Stimulated activated CD4-positive, alpha-beta T cell treated with anti-CD3 and anti-CD28 coated beads, Interleukin-4, amount 100 ng/mL, for 48 hours (primary cell): ENCODE results near the gene SNX14.
"Not testable (repeated sequence)": the region's sequence is repeated elsewhere in the genome, so short reads cannot be mapped to it uniquely, and the experiment has no call there.

Experiments
- DNase-seq, 2 donors: peaks; one replicate each; pipeline ENCODE4 v3.0.0-alpha.2; 2020; ENCODE audit warnings: low read depth in 2 of 2

The SNX14 gene

DNA sequence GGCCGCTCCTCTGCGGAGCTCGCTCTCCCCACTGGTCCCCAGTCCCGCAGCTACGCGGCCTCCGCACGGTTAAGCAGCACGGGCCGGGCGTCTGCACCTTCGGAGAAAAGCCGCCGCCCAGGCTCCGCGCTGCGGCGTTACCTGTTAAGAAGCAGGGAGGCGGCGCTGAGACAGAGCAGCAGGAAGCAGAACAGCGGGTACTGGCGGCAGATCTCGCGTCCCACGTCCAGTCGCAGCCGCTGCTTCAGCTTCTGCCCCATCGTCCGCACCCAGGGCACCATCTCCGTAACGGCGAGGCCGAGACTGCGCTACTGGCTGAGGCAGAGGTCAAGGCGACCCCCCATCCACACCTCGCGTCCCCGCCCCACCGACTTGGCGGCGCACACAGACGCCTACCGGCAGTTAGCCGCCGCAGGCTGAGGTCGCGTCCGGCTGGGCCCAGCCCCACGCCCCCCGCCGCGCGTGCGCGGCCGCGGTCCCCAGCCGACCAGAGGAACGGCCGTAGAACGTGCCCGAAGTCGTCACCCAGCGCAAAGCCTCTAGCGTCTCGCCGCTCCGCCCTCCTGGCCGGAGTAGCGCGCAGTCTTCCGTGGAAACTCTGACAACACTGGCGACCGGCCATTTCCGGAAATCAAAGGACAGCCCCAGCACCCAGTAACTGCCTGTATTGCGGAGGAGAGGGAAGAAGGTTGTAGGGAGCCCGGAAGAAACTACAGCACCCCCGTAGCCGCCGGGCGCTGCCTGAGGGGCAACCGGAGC lies at the start of gene SNX14:
Gene SNX14 (minus strand): TSS at position 421 of the 759 bp plus-strand sequence. CDS start 140 bp downstream, at position 281.
- DNase-seq: peak; percentile 59 to 76

- peak; percentile 96 to 97 for DNase-seq
Measured at GRCh38 chr6:85642774-85643536, 49.3 kb upstream of the SNX14 start, which contains the start of gene SYNCRIP. Gene SYNCRIP (minus strand): TSS chr6:85642886. CDS start chr6:85641439, 1,447 bp downstream.

GRCh38 chr6:85641897-85642773 lies 48.5 kb upstream of the SNX14 start:
- DNase-seq: peak; percentile 25 to 42

DNA sequence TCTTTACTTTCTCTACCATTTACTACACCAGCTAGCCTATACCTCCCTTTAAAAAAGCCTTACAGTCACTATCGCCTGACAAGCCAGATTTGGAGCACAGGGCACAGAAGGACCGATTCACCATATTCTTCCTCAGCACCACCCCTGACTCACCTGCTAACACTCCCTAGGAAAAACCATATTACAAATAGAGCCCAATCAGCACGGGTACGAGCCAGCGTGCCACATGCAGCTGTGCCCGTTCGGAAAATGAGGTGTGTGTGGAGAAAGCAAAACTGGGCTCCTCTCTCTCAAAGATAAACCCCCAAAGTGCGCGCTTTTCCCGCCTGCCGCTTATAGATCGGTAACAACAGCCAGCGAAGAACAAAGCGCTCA lies 47.9 kb upstream of the SNX14 start:
- DNase-seq: peak in 1 of 2 donors; percentile 27

- DNase-seq: no peak
Measured at GRCh38 chr6:85640821-85641220, 47.2 kb upstream of the SNX14 start.

DNA sequence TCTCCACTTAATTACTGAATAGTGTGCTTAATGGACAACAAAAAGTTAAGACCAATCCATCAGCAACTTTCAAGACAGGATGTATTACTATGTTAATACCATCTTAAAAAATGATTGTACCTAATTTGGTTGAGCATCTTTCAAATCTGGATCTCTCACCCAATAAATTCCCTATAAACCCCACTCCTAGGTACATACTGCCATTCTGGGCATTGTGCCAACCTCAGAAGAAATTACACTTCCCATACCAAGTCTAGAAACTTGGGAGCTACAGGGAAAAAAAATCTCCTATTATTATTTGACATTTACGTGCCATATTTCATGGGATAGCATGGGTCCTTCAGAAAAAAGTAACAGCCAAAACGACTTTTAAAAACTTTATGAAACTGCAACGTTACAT lies 43.9 kb upstream of the SNX14 start:
- no peak for DNase-seq

DNA sequence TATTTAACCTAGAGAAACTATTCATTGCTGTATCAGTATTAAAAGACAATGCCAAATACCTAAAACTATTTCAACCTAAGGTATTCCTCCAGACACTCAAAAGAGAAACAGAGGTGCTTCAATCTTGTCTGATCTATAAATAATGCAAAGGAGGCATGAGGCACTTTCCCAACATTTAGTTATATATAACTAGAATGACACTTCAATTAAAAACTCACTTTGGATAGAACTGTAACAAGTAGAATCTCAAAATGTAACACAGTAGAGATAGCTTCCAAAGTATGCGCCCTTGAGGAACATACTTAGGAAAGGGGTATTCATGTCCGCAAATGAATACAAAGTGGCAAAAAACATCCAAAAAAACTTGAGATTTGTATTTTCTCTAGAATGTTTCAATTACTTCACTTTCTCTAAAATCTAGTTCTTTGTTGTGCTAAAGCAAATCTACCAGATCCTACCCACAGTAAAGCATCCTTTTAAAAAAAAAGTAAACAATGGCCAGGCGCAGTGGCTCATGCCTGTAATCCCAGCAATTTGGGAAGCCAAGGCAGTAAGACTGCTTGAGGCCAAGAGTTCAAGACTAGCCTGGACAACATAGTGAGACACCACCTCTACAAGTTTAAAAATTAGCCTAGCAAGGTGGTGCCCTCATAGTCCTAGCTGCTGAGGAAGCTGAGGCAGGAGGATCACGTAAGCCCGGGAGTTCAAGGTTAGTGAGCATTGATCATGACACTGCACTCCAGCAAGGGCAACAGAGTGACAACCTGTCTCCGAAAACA lies 38.7 kb upstream of the SNX14 start:
- no peak for DNase-seq

GRCh38 chr6:85631117-85631516 lies 37.5 kb upstream of the SNX14 start:
- DNase-seq: not testable (repeated sequence)

GRCh38 chr6:85628353-85628752 lies 34.7 kb upstream of the SNX14 start:
- no peak for DNase-seq

DNA sequence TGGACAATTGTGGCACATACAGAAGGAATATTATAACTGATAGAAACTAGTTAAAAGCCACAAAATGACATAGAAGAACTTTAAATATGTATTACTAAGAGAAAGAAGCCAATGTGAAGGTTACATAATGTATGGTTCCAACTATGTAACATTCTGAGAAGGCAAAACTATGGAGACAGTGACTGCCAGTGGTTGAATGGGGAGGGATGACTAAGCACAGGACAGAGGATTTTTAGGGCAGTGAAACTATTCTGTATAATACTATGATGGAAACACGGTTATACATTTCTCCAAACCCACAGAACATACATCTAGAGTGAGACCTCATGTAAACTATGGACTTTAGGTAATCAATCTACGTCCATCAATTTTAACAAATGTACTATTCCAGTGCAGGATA lies 26.6 kb upstream of the SNX14 start:
- no peak for DNase-seq

- DNase-seq: no peak
Measured at GRCh38 chr6:85614780-85615179, 21.1 kb upstream of the SNX14 start.

- no peak for DNase-seq
Measured at GRCh38 chr6:85612690-85613474, 19.2 kb upstream of the SNX14 start.

GRCh38 chr6:85610182-85610895 lies 16.7 kb upstream of the SNX14 start:
- no peak for DNase-seq

DNA sequence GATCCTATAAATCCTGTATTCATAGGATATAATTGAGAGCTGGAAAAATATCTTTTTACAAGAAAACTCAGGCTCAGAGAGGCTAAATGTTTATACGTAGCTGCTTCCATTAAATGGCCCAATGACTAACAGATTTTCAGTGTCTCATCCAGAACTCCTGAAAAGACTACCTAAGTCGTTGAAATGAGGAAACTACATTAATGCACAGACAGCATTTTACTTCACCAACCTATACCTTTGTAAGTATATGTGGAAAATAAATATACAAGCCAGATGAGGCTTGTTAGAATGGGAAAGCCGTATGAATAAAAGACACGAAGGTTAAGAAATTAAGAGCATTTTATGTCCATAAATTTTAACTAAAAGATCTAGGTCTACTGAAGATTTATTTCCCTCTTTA lies 8.4 kb upstream of the SNX14 start:
- DNase-seq: no peak

DNA sequence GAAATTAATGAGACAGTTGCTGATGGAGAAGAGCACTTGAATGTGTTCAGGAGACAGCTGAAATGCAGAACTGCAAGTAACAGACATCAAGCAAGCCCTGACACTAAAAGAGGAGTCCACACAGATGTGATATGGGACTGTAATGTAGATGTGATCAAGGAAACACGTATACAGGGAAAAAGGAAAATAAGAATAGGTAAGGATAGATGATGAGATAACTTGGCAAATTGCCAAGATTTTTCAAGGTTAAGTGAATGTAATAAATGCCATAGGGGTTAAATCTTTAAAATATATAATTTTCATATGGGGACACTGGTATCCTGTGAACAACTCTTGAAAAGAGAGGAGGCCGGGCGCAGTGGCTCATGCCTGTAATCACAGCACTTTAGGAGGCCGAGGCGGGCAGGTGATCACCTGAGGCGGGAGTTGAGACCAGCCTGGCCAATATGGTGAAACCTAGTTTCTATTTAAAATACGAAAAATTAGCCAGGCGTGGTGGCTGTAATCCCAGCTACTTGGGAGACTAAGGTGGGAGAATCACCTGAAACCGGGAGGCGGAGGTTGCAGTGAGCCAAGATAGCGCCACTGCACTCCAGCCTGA lies 7.2 kb upstream of the SNX14 start:
- DNase-seq: no peak

DNA sequence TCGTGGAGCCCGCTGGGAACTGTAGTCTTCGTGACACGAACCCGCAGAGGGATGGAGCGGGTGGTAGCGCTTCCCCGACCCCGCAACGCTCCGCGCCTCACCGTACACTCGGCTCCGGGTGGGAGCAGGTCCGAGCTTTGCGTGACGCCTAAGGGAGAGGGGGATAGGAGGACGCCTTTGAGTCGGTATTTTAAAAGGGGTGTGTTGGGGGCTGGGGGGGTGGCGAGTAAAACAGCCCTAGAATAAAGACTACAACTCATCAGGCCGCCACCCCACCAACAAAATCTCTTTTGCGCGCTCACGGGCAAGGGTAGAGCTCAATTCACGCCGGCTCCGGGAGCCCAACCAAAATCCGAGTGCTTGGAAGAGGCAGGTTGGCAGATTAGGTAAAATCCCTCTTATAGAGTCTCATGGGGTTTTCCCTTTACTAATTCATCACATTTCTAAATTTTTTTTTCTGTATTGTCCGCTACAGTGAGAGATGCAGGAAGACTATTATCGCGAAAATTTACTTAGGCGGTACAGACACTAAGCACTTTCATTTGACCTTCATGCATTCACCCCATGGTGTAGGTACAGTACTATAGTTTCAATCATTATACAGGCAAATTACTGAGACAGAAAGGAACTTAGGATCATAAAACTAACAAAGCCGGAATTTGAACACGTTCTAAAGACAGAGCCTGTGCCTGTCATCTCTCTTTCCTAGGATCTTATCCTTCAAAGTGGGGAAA lies 706 bp upstream of the SNX14 start:
- DNase-seq: peak; percentile 32 to 44

DNA sequence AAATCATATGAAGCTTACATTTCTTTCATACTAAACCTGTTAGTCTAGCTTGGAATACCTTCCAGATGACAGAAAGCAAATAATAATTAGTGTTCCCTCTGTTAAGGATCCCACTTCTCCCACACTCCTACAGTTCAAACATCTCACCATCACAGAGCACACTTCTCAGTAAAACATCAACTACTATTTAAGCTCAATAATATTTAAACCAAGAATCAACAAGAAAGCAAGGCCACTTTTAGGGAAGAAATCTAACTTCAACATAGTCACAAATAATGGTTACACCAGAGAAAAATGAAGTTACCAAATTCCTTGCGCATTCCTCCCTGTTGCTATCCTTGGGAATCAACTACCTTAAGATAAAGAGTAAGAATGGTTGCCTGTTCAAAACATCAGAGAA lies 1.6 kb downstream of the SNX14 start:
- DNase-seq: no peak

DNA sequence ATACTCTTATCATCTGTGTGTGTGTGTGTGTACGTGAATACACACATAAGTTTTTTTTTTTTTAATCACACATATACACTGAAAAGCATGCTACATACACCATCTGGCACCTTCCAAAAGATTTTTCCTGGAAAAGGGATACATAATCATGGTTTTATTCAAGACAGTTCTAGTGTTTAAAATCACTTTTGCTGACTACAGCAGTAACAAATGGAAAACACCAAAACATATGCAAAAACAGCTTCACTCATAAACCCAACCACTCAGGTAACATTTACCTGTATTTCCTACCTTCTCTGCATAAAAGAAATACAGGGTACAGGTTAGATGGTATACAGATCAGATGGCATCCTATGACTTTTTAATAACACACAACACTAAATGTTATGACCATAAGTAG lies 2.5 kb downstream of the SNX14 start:
- DNase-seq: no peak

DNA sequence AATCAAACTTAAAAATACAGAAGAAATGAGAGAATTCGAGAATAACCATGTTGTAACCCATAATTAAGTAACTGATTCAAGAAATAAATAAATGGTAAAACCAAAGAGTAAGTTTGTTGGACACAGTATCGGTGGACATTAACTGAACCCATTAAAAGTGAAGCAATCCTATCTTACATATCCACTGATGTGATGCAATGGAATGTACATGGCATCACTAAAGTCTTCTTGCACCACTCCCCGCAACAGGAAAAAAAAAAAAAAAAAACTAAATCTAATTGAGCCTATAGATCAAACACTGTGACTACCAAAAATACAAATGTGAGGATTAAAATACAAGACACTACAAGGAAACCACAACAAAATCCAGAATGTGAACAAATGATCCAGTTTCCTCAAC lies 7.9 kb downstream of the SNX14 start:
- no peak for DNase-seq
